ENCODE measurements around the gene MCC.

Gene MCC

GRCh38 chr5:113017881-113018635 lies 470.2 kb downstream of the MCC start:
- TF ChIP-seq EP300 (IDR thresholded peaks at IDR 0.05; ENCODE audit: borderline replicate concordance), result no peak
- TF ChIP-seq TEAD4 (IDR thresholded peaks at IDR 0.05), result no peak
- TF ChIP-seq CEBPB (IDR thresholded peaks at IDR 0.05), result no peak
- TF ChIP-seq USF1 (IDR thresholded peaks at IDR 0.05), result no peak
- TF ChIP-seq REST (IDR thresholded peaks at IDR 0.05; ENCODE audit: low read depth), result no peak
- no peak for TF ChIP-seq FOXM1 (IDR thresholded peaks at IDR 0.05; ENCODE audit: borderline replicate concordance, low read depth)
- TF ChIP-seq CREB1 (IDR thresholded peaks at IDR 0.05; ENCODE audit: low read depth), result no peak

DNA sequence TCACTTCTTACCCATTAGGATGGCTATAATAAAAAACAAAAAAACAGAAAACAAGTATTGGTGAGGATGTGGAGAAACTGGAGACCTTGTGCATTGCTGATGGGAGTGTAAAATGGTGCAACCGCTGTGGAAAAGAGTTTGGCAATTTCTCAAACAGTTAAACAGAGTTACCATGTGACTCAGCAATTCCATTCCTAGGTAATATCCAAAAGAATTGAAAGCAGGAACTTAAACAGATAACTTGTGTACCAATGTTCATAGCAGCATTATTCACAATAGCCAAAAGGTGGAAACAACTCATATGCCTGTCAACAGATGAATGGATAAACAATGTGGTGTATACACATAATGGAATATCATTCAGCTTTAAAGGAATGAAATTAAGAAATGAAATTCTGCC lies 482.8 kb downstream of the MCC start:
- TF ChIP-seq USF1 (IDR thresholded peaks at IDR 0.05), result no peak
- no peak for TF ChIP-seq RAD21 (IDR thresholded peaks at IDR 0.05; ENCODE audit: low read depth)
- no peak for TF ChIP-seq EP300 (IDR thresholded peaks at IDR 0.05; ENCODE audit: borderline replicate concordance)
- no peak for TF ChIP-seq EGR1 (IDR thresholded peaks at IDR 0.05)
- TF ChIP-seq CREB1 (IDR thresholded peaks at IDR 0.05; ENCODE audit: low read depth), result no peak
- no peak for TF ChIP-seq TAF1 (IDR thresholded peaks at IDR 0.05; ENCODE audit: low read depth)
- no peak for TF ChIP-seq CEBPB (IDR thresholded peaks at IDR 0.05)
- no peak for TF ChIP-seq TCF12 (IDR thresholded peaks at IDR 0.05; ENCODE audit: low read depth)
- TF ChIP-seq YY1 (IDR thresholded peaks at IDR 0.05; ENCODE audit: low read depth), result no peak
- TF ChIP-seq ZBTB7A (IDR thresholded peaks at IDR 0.05; ENCODE audit: low read depth), result no peak
- no peak for TF ChIP-seq TEAD4 (IDR thresholded peaks at IDR 0.05)
- TF ChIP-seq, protein P1, sequence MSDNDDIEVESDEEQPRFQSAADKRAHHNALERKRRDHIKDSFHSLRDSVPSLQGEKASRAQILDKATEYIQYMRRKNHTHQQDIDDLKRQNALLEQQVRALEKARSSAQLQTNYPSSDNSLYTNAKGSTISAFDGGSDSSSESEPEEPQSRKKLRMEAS (IDR thresholded peaks at IDR 0.05), result no peak
- no peak for TF ChIP-seq REST (IDR thresholded peaks at IDR 0.05; ENCODE audit: low read depth)
- no peak for TF ChIP-seq NFIC (IDR thresholded peaks at IDR 0.05)
- TF ChIP-seq FOXM1 (IDR thresholded peaks at IDR 0.05; ENCODE audit: borderline replicate concordance, low read depth), result no peak

DNA sequence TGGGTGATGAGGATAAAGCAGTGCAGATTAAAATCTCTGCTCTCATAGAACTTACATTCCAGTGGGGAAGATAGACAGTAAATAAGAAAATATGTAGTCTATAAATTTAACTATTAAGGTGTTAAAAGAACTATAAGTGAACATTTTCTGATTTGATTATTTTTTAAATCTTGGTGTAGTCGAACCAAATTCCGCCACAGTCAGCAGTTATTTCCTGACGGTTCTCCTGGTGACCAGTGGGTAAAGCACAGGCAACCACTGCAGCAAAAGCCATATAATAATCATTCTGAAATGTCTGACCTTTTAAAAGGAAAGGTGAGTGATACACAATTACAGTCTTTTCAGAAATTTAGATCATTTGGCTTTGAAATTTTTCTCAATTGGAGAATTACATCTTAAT lies 484.5 kb downstream of the MCC start:
- TF ChIP-seq TCF12 (IDR thresholded peaks at IDR 0.05; ENCODE audit: low read depth) (no peak), USF1 (IDR thresholded peaks at IDR 0.05) (no peak), CEBPB (IDR thresholded peaks at IDR 0.05) (no peak), TEAD4 (IDR thresholded peaks at IDR 0.05) (no peak), TAF1 (IDR thresholded peaks at IDR 0.05; ENCODE audit: low read depth) (no peak)

GRCh38 chr5:113002423-113002822 lies 485.8 kb downstream of the MCC start:
- TF ChIP-seq, protein P1 (IDR thresholded peaks at IDR 0.05), result no peak
- TF ChIP-seq EGR1 (IDR thresholded peaks at IDR 0.05) (no peak), TEAD4 (IDR thresholded peaks at IDR 0.05) (no peak), TAF1 (IDR thresholded peaks at IDR 0.05; ENCODE audit: low read depth) (no peak), CEBPB (IDR thresholded peaks at IDR 0.05) (no peak), TCF12 (IDR thresholded peaks at IDR 0.05; ENCODE audit: low read depth) (no peak), RAD21 (IDR thresholded peaks at IDR 0.05; ENCODE audit: low read depth) (no peak), ZBTB7A (IDR thresholded peaks at IDR 0.05; ENCODE audit: low read depth) (no peak), YY1 (IDR thresholded peaks at IDR 0.05; ENCODE audit: low read depth) (no peak), NFIC (IDR thresholded peaks at IDR 0.05) (no peak)

GRCh38 chr5:113000466-113000865 lies 487.8 kb downstream of the MCC start:
- TF ChIP-seq REST (IDR thresholded peaks at IDR 0.05; ENCODE audit: low read depth) (no peak), CEBPB (IDR thresholded peaks at IDR 0.05) (no peak), YY1 (IDR thresholded peaks at IDR 0.05; ENCODE audit: low read depth) (no peak), USF1 (IDR thresholded peaks at IDR 0.05) (no peak), CREB1 (IDR thresholded peaks at IDR 0.05; ENCODE audit: low read depth) (no peak), EP300 (IDR thresholded peaks at IDR 0.05; ENCODE audit: borderline replicate concordance) (no peak), TEAD4 (IDR thresholded peaks at IDR 0.05) (no peak), TCF12 (IDR thresholded peaks at IDR 0.05; ENCODE audit: low read depth) (no peak), NFIC (IDR thresholded peaks at IDR 0.05) (no peak), FOXM1 (IDR thresholded peaks at IDR 0.05; ENCODE audit: borderline replicate concordance, low read depth) (no peak), RAD21 (IDR thresholded peaks at IDR 0.05; ENCODE audit: low read depth) (no peak)

All from Ishikawa (cell line).